ENCODE results near the gene GTPBP3. TPM values are rescaled to one million over a fixed set of nuclear protein-coding genes. Genes with fewer than 3 reads are reported as not detected.

GTPBP3 gene, protein sequence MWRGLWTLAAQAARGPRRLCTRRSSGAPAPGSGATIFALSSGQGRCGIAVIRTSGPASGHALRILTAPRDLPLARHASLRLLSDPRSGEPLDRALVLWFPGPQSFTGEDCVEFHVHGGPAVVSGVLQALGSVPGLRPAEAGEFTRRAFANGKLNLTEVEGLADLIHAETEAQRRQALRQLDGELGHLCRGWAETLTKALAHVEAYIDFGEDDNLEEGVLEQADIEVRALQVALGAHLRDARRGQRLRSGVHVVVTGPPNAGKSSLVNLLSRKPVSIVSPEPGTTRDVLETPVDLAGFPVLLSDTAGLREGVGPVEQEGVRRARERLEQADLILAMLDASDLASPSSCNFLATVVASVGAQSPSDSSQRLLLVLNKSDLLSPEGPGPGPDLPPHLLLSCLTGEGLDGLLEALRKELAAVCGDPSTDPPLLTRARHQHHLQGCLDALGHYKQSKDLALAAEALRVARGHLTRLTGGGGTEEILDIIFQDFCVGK
- 10 to 100 TPM; 21.6 to 33.0 (median 27.7) TPM for total RNA-seq
- 10.0 TPM for total RNA-seq (2013)

DNA sequence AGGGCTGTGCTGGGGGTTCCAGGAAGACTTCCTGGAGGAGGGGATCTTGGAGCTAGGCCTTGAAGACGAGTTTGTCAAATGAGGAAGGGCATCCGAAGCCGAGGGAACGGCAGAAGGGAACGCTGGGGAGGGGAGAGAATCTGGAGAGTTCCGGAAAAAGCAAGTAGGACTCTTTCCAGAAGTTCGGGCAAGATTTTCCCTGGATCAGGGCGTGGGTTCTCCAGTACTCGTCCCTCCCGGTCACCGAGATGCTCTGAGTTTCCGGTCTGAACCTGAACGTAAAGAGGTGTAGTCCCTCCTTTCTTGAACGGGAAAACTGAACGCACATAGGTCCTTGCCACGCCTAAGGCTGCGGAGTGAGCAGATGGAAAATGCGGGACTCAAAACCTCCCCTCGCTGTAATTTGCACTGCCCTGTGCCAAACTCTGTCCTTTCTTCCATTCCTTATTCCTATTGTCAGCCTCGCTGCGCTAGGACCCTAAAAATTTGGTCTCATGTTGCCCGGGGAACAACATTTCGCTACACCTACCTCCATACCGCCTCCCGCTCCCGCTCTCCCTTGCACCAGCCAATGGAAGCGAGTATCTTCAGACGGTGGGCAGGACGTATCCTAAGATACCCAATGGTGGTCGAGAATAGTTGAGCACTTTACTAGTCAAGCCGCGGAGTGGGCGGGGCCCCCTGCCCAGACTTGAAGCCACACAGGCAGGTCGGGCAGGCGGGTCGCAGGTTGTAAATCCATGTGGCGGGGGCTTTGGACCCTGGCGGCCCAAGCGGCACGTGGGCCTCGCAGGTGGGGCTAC lies at the start of gene GTPBP3:
GTPBP3 (plus strand) TSS at position 682 of the 803 bp plus-strand sequence; CDS start at position 741, 59 bp downstream.
- H3K9me3 Mint-ChIP-seq, result no peaks in the 10 kb centered on the region
- no peaks in the 10 kb centered on the region for H3K27me3 Mint-ChIP-seq (ENCODE audit: low read depth in 2 of 2)
- H3K4me1 ChIP-seq (ENCODE audit: control insufficient read depth, insufficient read depth, low read length), result peaks cover 40% of the 10 kb centered on the region
- H3K36me3 ChIP-seq (ENCODE audit: control insufficient read depth, insufficient read depth, low read length), result peaks cover 9% of the 10 kb centered on the region
- TF ChIP-seq, protein P1, sequence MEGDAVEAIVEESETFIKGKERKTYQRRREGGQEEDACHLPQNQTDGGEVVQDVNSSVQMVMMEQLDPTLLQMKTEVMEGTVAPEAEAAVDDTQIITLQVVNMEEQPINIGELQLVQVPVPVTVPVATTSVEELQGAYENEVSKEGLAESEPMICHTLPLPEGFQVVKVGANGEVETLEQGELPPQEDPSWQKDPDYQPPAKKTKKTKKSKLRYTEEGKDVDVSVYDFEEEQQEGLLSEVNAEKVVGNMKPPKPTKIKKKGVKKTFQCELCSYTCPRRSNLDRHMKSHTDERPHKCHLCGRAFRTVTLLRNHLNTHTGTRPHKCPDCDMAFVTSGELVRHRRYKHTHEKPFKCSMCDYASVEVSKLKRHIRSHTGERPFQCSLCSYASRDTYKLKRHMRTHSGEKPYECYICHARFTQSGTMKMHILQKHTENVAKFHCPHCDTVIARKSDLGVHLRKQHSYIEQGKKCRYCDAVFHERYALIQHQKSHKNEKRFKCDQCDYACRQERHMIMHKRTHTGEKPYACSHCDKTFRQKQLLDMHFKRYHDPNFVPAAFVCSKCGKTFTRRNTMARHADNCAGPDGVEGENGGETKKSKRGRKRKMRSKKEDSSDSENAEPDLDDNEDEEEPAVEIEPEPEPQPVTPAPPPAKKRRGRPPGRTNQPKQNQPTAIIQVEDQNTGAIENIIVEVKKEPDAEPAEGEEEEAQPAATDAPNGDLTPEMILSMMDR (IDR thresholded peaks at IDR 0.05), result no peak
- H3K4me3 Mint-ChIP-seq, result peak within 1 kb of the TSS; percentile 93
- WGBS (ENCODE audit: insufficient coverage), result 0% methylated on average over 41 of the region's 41 CpGs
- H3K4me3 ChIP-seq (ENCODE audit: low read length), result peak within 1 kb of the TSS; percentile 72
- H3K27ac Mint-ChIP-seq, result peak within 1 kb of the TSS; percentile 88 to 93
- no peaks in the 10 kb centered on the region for H3K27me3 ChIP-seq (ENCODE audit: control insufficient read depth, insufficient read depth, low read length)
- ATAC-seq, result peak; percentile 86 to 98 (median 90)
- H3K27ac ChIP-seq (ENCODE audit: low read length), result peak within 1 kb of the TSS; percentile 78
- H3K36me3 Mint-ChIP-seq, result no peaks in the 10 kb centered on the region
- intact Hi-C loops (cut with micrococcal nuclease), result loop anchor here (1.0 to 10.0 kb wide), 4 partner anchors 28 to 70 kb away; partner anchors contain the start of genes BABAM1, BST2 and DDA1
- H3K9me3 ChIP-seq (ENCODE audit: control insufficient read depth, insufficient read depth, low read length), result no peaks in the 10 kb centered on the region
- peak; percentile 93 to 98 for DNase-seq
- peaks cover 25 to 40% of the 10 kb centered on the region in 2 donors for H3K4me1 Mint-ChIP-seq

DNA sequence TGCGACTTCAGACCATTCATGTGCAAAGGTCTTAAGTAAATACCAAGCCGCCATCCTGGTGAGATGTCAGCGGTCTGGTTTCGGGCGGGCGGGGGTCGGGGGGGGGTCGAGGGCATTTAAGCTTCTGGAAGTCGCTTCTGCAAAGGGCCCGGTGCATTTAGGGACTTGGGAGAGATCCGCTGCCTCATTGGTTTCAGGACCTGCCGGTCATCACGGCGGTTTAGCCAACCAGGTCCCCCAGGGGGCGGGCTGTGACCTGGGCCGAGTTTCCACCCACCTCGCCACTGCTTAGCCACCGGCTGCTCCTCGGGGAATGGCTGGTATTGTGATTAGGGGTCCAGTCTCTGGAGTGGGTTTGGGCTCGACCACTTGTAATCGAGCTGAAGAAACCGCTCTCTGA lies 47.9 kb upstream of the GTPBP3 start:
- Histone ChIP-seq H3K4me3 (ENCODE audit: low read length) (no peak overlapping the region), H3K9me3 (ENCODE audit: control insufficient read depth, insufficient read depth, low read length) (no peaks in the 10 kb centered on the region), H3K27ac (ENCODE audit: low read length) (no peak overlapping the region), H3K4me1 (ENCODE audit: control insufficient read depth, insufficient read depth, low read length) (peaks cover 11% of the 10 kb centered on the region), H3K36me3 (ENCODE audit: control insufficient read depth, insufficient read depth, low read length) (no peaks in the 10 kb centered on the region), H3K27me3 (ENCODE audit: control insufficient read depth, insufficient read depth, low read length) (no peaks in the 10 kb centered on the region)
- intact Hi-C loops (cut with micrococcal nuclease), result no loop called here
- TF ChIP-seq, protein P1 (IDR thresholded peaks at IDR 0.05), result no peak
- Mint-ChIP-seq H3K4me1 (peaks cover 0 to 10% of the 10 kb centered on the region in 2 donors), H3K9me3 (no peaks in the 10 kb centered on the region), H3K27me3 (ENCODE audit: low read depth in 2 of 2) (peaks cover 0 to 5% of the 10 kb centered on the region in 2 donors), H3K27ac (no peak overlapping the region), H3K36me3 (no peaks in the 10 kb centered on the region), H3K4me3 (no peak overlapping the region)
- DNase-seq, result peak in 1 of 2 donors; percentile 60
- no peak for ATAC-seq
- 17% methylated on average over 22 of the region's 22 CpGs for WGBS (ENCODE audit: insufficient coverage)

DNA sequence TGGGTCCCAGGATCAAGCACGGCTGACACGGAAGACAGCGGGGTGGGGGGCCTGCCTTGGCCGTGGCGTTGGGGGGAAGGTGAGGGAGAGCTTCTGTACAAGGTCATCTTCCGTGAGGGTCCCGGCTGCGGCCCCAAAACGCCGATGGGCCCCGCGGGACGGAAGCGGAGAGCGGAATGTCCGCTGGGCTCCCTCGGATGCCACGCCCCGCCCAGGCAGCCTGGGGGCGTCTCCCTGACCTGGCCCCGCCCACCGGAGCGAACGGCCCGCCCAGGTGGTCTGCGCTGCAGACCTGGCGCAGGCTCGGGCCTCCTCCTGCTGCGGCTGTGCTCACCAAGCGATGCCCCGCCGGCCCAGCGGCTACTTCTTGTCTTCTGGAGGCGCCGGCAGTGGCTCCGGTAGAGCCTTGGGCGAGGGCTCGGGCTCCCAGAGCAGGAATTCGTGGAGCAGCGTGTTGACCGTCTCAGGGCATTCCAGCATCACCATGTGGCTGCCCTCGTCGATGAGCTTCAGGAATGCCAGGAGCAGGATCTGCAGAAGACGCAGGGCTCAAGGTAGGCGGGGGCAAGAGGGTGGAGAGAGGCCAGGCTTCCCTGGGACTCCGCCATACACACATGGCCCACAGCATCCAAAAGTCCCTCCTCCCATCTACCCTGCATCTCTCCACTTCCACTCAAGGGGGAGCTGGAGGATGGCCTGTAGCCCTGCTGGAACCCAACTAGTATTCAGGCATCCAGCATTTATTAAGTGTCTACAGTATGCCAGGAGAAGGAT lies 44.9 kb upstream of the GTPBP3 start:
- Mint-ChIP-seq H3K4me1 (peaks cover 0 to 10% of the 10 kb centered on the region in 2 donors), H3K4me3 (peak overlapping the region; percentile 86), H3K9me3 (no peaks in the 10 kb centered on the region), H3K36me3 (no peaks in the 10 kb centered on the region), H3K27me3 (ENCODE audit: low read depth in 2 of 2) (no peaks in the 10 kb centered on the region), H3K27ac (peak overlapping the region in 1 of 2 donors; percentile 67)
- H3K36me3 ChIP-seq (ENCODE audit: control insufficient read depth, insufficient read depth, low read length), result no peaks in the 10 kb centered on the region
- H3K27me3 ChIP-seq (ENCODE audit: control insufficient read depth, insufficient read depth, low read length), result no peaks in the 10 kb centered on the region
- peak; percentile 78 to 90 for DNase-seq
- peak overlapping the region; percentile 48 for H3K4me3 ChIP-seq (ENCODE audit: low read length)
- 5% methylated on average over 46 of the region's 46 CpGs for WGBS (ENCODE audit: insufficient coverage)
- TF ChIP-seq, protein P1 (IDR thresholded peaks at IDR 0.05), result peak; percentile 65
- intact Hi-C loops (cut with micrococcal nuclease), result loop anchor here (2.0 to 5.0 kb wide), 2 partner anchors 45 to 98 kb away; partner anchors contain the start of gene GTPBP3
- H3K27ac ChIP-seq (ENCODE audit: low read length), result no peak overlapping the region
- ATAC-seq, result peak; percentile 91 to 96 (median 93)
- H3K9me3 ChIP-seq (ENCODE audit: control insufficient read depth, insufficient read depth, low read length), result no peaks in the 10 kb centered on the region
- peaks cover 11% of the 10 kb centered on the region for H3K4me1 ChIP-seq (ENCODE audit: control insufficient read depth, insufficient read depth, low read length)

All from natural killer cell (primary cell).